Natural killer cell (primary cell): Measurements from ENCODE around the gene CTNNA3. TPM values are rescaled to one million over a fixed set of nuclear protein-coding genes. Genes with fewer than 3 reads are reported as not detected.

Source experiments
- ATAC-seq, 3 donors: fragments of 150-1000 bp in 2 of 3; fragments of 200-7000 bp in 1 of 3; cut with Tn5 transposase; 1 replicate in 1 of 3; 2 replicates in 2 of 3; pipeline ENCODE4 v1.10.0; 2021; ENCODE audit warnings: mild to moderate bottlenecking in 2 of 3, moderate library complexity in 2 of 3
- DNase-seq, 2 donors: peaks; one replicate each; pipeline versions ENCODE4 v3.0.0 to v3.0.0-alpha.2; 2013 to 2021; ENCODE audit warnings: mixed read lengths in 1 of 2
- H3K27ac ChIP-seq: one replicate; pipeline ENCODE4 v1.5.1; 2013; ENCODE audit warnings: mild to moderate bottlenecking, low read length
- H3K27me3 ChIP-seq: one replicate; pipeline ENCODE4 v1.6.1; 2013; ENCODE audit warnings: low read length; ENCODE audit not compliant: control insufficient read depth, insufficient read depth
- H3K36me3 ChIP-seq: one replicate; pipeline ENCODE4 v1.6.1; 2013; ENCODE audit warnings: low read length; ENCODE audit not compliant: control insufficient read depth, insufficient read depth
- H3K4me1 ChIP-seq: one replicate; pipeline ENCODE4 v1.6.1; 2013; ENCODE audit warnings: low read length; ENCODE audit not compliant: control insufficient read depth, insufficient read depth
- H3K4me3 ChIP-seq: one replicate; pipeline ENCODE4 v1.5.1; 2013; ENCODE audit warnings: low read length
- H3K9me3 ChIP-seq: one replicate; pipeline ENCODE4 v1.6.1; 2013; ENCODE audit warnings: low read length; ENCODE audit not compliant: control insufficient read depth, insufficient read depth
- H3K27ac Mint-ChIP-seq, 2 donors: one replicate each; pipeline ENCODE4 v1.8.0; 2022; ENCODE audit warnings: mild to moderate bottlenecking in 2 of 2, mixed read lengths in 2 of 2, moderate library complexity in 1 of 2
- H3K27me3 Mint-ChIP-seq, 2 donors: one replicate each; pipeline ENCODE4 v1.8.0; 2022; ENCODE audit warnings: low read depth in 2 of 2, mixed read lengths in 2 of 2
- H3K36me3 Mint-ChIP-seq: one replicate; pipeline ENCODE4 v1.8.0; 2022; ENCODE audit warnings: mixed read lengths
- H3K4me1 Mint-ChIP-seq, 2 donors: one replicate each; pipeline ENCODE4 v1.8.0; 2022; ENCODE audit warnings: mixed read lengths in 2 of 2
- H3K4me3 Mint-ChIP-seq: one replicate; pipeline ENCODE4 v1.8.0; 2022; ENCODE audit warnings: mild to moderate bottlenecking, moderate library complexity, mixed read lengths
- H3K9me3 Mint-ChIP-seq, 2 donors: one replicate each; pipeline ENCODE4 v1.8.0; 2022; ENCODE audit warnings: mixed read lengths in 2 of 2
- CTCF ChIP-seq: fragments of 200-600 bp; IDR thresholded peaks from one replicate; pipeline ENCODE4 v1.8.0; 2022; ENCODE audit warnings: antibody characterized with exemption
- WGBS: methylation state at CpG from one replicate; pipeline ENCODE4 v1.1.7; 2013; ENCODE audit warnings: missing lambda C conversion rate; ENCODE audit not compliant: insufficient coverage; 5-methylcytosine and 5-hydroxymethylcytosine counted together
- intact Hi-C: fragments of 100-400 bp; cut with micrococcal nuclease; formaldehyde crosslinking; loops from one replicate; pipeline ENCODE4 v1.14.2; 2022
- total RNA-seq, 4 donors: library from RNA; stranded (reverse); fragments of 120-200 nt in 1 of 4; gene quantifications; one replicate each; pipeline versions ENCODE4 v1.2.3 to v1.2.4, GENCODE V29; 2013 to 2022

Gene CTNNA3
- total RNA-seq, 3 donors from 2014 or later (not counting 1 experiment from before 2014, with no cell fraction given), result not detected

DNA sequence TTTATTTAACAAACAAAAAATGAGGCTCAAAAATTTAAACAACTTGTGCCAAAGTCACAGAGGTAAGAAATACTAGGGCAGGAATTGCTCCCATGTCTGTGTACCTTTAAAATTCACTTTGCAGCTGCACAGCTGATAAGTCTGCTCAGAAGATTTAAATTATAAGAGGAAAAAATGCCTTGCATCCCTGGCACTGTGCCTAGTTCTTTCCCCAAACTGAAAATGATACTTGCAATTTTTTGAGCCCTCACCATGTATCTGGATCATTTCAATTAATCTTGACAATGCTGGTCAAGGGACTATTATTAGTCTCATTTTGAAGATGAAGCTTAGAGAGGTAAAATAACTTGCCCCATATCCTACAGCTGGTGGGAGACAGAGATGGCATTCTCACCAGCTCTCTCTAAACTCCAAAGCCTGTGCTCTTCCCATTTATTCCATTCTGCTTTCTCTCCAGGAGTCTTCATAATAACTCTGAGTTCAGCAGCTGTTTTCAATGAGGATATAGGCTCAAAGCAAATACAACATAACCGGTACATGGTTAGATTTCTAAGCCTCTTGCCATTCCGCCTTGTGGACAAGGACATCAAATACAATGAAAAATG, 1120.6 kb downstream of the CTNNA3 start:
- H3K27ac Mint-ChIP-seq, result no peak overlapping the region
- Histone ChIP-seq H3K36me3 (no peaks in the 10 kb centered on the region), H3K27ac (no peak overlapping the region), H3K4me1 (no peaks in the 10 kb centered on the region), H3K27me3 (no peaks in the 10 kb centered on the region), H3K9me3 (no peaks in the 10 kb centered on the region), H3K4me3 (no peak overlapping the region)
- no peak for TF ChIP-seq CTCF
- H3K4me1 Mint-ChIP-seq, result no peaks in the 10 kb centered on the region
- no peaks in the 10 kb centered on the region for H3K36me3 Mint-ChIP-seq
- intact Hi-C loops, result no loop called here
- 97% methylated on average over 2 of the region's 2 CpGs for WGBS
- DNase-seq, result no peak
- H3K4me3 Mint-ChIP-seq, result no peak overlapping the region
- H3K27me3 Mint-ChIP-seq, result no peaks in the 10 kb centered on the region
- H3K9me3 Mint-ChIP-seq, result peaks cover 6 to 7% of the 10 kb centered on the region in 2 donors
- ATAC-seq, result no peak

- intact Hi-C loops, result no loop called here
- Histone ChIP-seq H3K27ac (no peak overlapping the region), H3K4me3 (no peak overlapping the region), H3K27me3 (no peaks in the 10 kb centered on the region), H3K36me3 (no peaks in the 10 kb centered on the region), H3K4me1 (no peaks in the 10 kb centered on the region), H3K9me3 (no peaks in the 10 kb centered on the region)
- H3K27me3 Mint-ChIP-seq, result no peaks in the 10 kb centered on the region
- H3K36me3 Mint-ChIP-seq, result no peaks in the 10 kb centered on the region
- no peak overlapping the region for H3K27ac Mint-ChIP-seq
- ATAC-seq (no peak), DNase-seq (no peak)
- no peak overlapping the region for H3K4me3 Mint-ChIP-seq
- H3K9me3 Mint-ChIP-seq, result peaks cover 6 to 7% of the 10 kb centered on the region in 2 donors
- H3K4me1 Mint-ChIP-seq, result no peaks in the 10 kb centered on the region
- no peak for TF ChIP-seq CTCF
- 84% methylated on average over 2 of the region's 2 CpGs for WGBS
These were observed 1123.3 kb downstream of the CTNNA3 start for GRCh38 chr10:66572700-66573099.

GRCh38 chr10:66565999-66566398, 1130.0 kb downstream of the CTNNA3 start:
- Mint-ChIP-seq H3K27ac (no peak overlapping the region), H3K9me3 (peaks cover 19 to 24% of the 10 kb centered on the region in 2 donors), H3K27me3 (no peaks in the 10 kb centered on the region), H3K36me3 (no peaks in the 10 kb centered on the region), H3K4me3 (no peak overlapping the region), H3K4me1 (no peaks in the 10 kb centered on the region)
- Histone ChIP-seq H3K4me1 (no peaks in the 10 kb centered on the region), H3K4me3 (no peak overlapping the region), H3K36me3 (no peaks in the 10 kb centered on the region), H3K27ac (no peak overlapping the region), H3K27me3 (no peaks in the 10 kb centered on the region), H3K9me3 (no peaks in the 10 kb centered on the region)
- ATAC-seq (no peak), DNase-seq (no peak)
- intact Hi-C loops, result no loop called here
- TF ChIP-seq CTCF, result no peak
- WGBS, result 59% methylated on average over 4 of the region's 4 CpGs

DNA sequence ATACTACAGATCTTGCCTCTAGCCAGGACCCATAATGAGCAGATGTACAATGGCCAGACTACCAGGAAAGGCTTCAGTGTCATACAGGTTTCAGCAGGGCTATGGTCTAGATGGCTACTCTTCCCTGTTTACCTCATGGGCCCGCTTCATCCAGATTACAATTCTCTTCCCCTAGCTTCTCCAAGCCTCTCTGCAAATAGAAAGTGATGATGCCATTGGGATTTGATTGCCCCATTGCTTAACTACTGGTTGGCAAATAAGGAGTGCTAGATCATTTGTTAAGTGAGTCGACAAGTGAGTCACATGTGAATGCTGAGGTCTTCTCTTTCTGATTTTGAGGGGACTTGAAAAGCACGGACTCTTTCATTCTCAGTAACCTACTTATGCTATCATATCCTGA, 1131.7 kb downstream of the CTNNA3 start:
- H3K36me3 ChIP-seq, result no peaks in the 10 kb centered on the region
- intact Hi-C loops, result no loop called here
- Mint-ChIP-seq H3K27ac (no peak overlapping the region), H3K4me3 (no peak overlapping the region), H3K36me3 (no peaks in the 10 kb centered on the region), H3K4me1 (no peaks in the 10 kb centered on the region), H3K27me3 (no peaks in the 10 kb centered on the region), H3K9me3 (peaks cover 24 to 30% of the 10 kb centered on the region in 2 donors)
- H3K4me1 ChIP-seq, result no peaks in the 10 kb centered on the region
- no peak overlapping the region for H3K27ac ChIP-seq
- whole genome bisulfite sequencing, result 80% methylated on average over 1 of the region's 3 CpGs
- H3K27me3 ChIP-seq, result no peaks in the 10 kb centered on the region
- ATAC-seq, result no peak
- no peak for TF ChIP-seq CTCF
- no peaks in the 10 kb centered on the region for H3K9me3 ChIP-seq
- no peak overlapping the region for H3K4me3 ChIP-seq
- no peak for DNase-seq
